KMS-11 (cell line): ENCODE data around the gene GNAQ.

Source experiments
- H2AFZ ChIP-seq: fragments of 200-600 bp; sonication (generic); 2 replicates; pipeline ENCODE4 v1.6.1; 2016; ENCODE audit warnings: antibody characterized with exemption, mixed run types, low read depth
- H3K27ac ChIP-seq: fragments of 200-600 bp; sonication (generic); 2 replicates; pipeline ENCODE4 v1.6.1; 2016; ENCODE audit warnings: mild to moderate bottlenecking, mixed run types
- H3K27me3 ChIP-seq: fragments of 200-600 bp; sonication (generic); 2 replicates; pipeline ENCODE4 v1.6.1; 2017; ENCODE audit warnings: mild to moderate bottlenecking, low read depth, mixed run types, moderate library complexity; ENCODE audit not compliant: insufficient read depth
- H3K36me3 ChIP-seq: fragments of 200-600 bp; sonication (generic); 2 replicates; pipeline ENCODE4 v1.6.1; 2017; ENCODE audit warnings: mild to moderate bottlenecking, mixed run types; ENCODE audit not compliant: insufficient read depth
- H3K4me1 ChIP-seq: fragments of 200-600 bp; sonication (generic); 2 replicates; pipeline ENCODE4 v1.6.1; 2016; ENCODE audit warnings: mild to moderate bottlenecking, low read depth, mixed run types; ENCODE audit not compliant: poor library complexity, severe bottlenecking
- H3K4me2 ChIP-seq: fragments of 200-600 bp; sonication (generic); 2 replicates; pipeline ENCODE4 v1.7.0; 2016; ENCODE audit warnings: mild to moderate bottlenecking, mixed run types
- H3K4me3 ChIP-seq: fragments of 200-600 bp; sonication (generic); IDR thresholded peaks from 2 replicates; pipeline ENCODE4 v1.6.1; 2017; ENCODE audit warnings: low read depth, low read length, mixed read lengths; ENCODE audit not compliant: insufficient read depth
- H3K79me2 ChIP-seq: fragments of 200-600 bp; sonication (generic); 2 replicates; pipeline ENCODE4 v1.6.1; 2016; ENCODE audit warnings: low read depth, mixed run types; ENCODE audit not compliant: insufficient read depth
- H3K9ac ChIP-seq: fragments of 200-600 bp; sonication (generic); 2 replicates; pipeline ENCODE4 v1.6.1; 2016; ENCODE audit warnings: mild to moderate bottlenecking, mixed run types
- H4K20me1 ChIP-seq: fragments of 200-600 bp; sonication (generic); 2 replicates; pipeline ENCODE4 v1.6.1; 2016; ENCODE audit warnings: mild to moderate bottlenecking, mixed run types; ENCODE audit not compliant: insufficient read depth
- TF ChIP-seq, protein P1 (sequence below): fragments of 200-600 bp; sonication (generic); conservative IDR thresholded peaks from 2 replicates; pipeline ENCODE4 v1.6.1; 2017; ENCODE audit warnings: low read depth, mild to moderate bottlenecking, antibody characterized with exemption, low read length, moderate library complexity, mixed read lengths

The GNAQ gene

GRCh38 chr9:77898864-77899263 is 132.7 kb downstream of the GNAQ start:
- Histone ChIP-seq H3K27me3 (no peaks in the 10 kb centered on the region), H3K4me1 (peaks cover 41% of the 10 kb centered on the region), H3K4me3 (no peak overlapping the region), H3K79me2 (no peaks in the 10 kb centered on the region), H2AFZ (no peak overlapping the region), H4K20me1 (no peaks in the 10 kb centered on the region), H3K4me2 (no peak overlapping the region), H3K36me3 (no peaks in the 10 kb centered on the region), H3K27ac (no peak overlapping the region), H3K9ac (no peak overlapping the region)
- TF ChIP-seq, protein P1, sequence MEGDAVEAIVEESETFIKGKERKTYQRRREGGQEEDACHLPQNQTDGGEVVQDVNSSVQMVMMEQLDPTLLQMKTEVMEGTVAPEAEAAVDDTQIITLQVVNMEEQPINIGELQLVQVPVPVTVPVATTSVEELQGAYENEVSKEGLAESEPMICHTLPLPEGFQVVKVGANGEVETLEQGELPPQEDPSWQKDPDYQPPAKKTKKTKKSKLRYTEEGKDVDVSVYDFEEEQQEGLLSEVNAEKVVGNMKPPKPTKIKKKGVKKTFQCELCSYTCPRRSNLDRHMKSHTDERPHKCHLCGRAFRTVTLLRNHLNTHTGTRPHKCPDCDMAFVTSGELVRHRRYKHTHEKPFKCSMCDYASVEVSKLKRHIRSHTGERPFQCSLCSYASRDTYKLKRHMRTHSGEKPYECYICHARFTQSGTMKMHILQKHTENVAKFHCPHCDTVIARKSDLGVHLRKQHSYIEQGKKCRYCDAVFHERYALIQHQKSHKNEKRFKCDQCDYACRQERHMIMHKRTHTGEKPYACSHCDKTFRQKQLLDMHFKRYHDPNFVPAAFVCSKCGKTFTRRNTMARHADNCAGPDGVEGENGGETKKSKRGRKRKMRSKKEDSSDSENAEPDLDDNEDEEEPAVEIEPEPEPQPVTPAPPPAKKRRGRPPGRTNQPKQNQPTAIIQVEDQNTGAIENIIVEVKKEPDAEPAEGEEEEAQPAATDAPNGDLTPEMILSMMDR, result no peak

DNA sequence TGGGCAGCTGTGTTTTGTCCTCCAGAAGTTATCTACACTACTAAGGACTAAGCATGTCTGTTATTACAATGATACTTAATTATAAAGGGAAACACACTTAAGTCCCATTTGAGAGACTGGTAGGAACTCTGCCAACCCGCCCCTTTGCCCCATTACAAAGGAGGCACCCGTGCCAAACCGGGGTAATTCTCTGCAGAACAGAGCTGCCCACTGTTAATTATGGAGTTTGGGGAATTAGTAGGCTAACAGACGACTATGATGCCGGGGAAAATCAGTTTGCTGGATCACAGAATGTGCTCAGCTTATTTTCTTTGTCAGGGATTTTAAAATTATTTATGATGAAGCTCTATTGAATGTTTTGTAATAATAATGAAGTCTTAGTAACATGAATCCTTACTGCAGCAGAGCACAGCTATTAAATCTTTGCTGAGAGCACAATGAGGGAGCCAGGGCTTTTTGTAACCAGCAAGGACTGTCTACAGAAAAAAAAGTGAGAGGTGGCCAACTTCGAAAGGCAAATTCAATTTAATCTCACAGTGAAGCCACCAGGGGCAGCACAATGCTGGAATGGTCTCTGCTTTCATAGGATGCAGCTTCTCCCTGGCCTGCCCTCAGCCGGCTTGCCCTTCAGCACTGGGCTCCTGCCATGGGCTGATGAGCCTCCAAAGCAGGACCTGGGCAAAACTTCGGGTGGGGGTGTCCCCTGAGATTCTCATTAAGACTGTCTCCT is 134.5 kb downstream of the GNAQ start:
- Histone ChIP-seq H3K27me3 (no peaks in the 10 kb centered on the region), H3K36me3 (no peaks in the 10 kb centered on the region), H3K79me2 (no peaks in the 10 kb centered on the region), H2AFZ (no peak overlapping the region), H3K4me2 (no peak overlapping the region), H3K9ac (no peak overlapping the region), H3K4me1 (peaks cover 59% of the 10 kb centered on the region), H3K4me3 (no peak overlapping the region), H4K20me1 (no peaks in the 10 kb centered on the region), H3K27ac (no peak overlapping the region)
- TF ChIP-seq, protein P1, result no peak

DNA sequence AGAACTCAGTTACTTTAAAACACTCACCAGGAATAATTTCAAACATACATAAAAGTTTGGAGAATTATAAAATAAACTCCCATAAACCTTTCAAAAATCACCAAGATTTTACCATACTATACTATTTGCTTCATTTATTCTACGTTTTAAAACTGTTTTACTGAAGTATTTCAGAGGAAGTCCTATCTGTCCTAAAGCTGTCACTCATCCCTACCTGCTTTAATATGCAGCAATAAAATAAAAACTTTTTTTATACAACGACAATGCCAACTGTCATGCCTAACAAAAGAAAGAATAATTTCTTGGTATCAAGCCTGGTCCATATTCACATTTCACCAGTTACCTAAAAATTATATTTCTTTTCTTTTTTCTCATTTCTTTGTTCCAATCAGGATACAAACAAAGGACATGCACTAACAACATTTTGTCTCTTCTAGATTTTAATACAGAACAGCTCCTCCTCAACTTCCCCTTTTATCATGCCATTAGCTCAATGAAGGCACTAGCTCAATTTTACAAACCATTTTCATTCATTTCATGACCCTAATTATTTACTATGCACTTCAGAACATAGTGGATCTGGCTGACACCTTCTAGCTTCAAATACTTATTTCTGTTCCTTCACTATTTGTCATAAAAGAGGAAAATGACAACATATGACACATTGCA is 135.2 kb downstream of the GNAQ start:
- TF ChIP-seq, protein P1, result no peak
- Histone ChIP-seq H3K4me2 (no peak overlapping the region), H3K4me3 (no peak overlapping the region), H3K36me3 (no peaks in the 10 kb centered on the region), H4K20me1 (no peaks in the 10 kb centered on the region), H3K27ac (no peak overlapping the region), H3K79me2 (no peaks in the 10 kb centered on the region), H3K27me3 (no peaks in the 10 kb centered on the region), H2AFZ (no peak overlapping the region), H3K4me1 (peaks cover 65% of the 10 kb centered on the region), H3K9ac (no peak overlapping the region)

- peak overlapping the region; percentile 84; the same call in 1 of the 2 replicates for H3K4me2 ChIP-seq
- H4K20me1 ChIP-seq, result no peaks in the 10 kb centered on the region
- no peaks in the 10 kb centered on the region for H3K27me3 ChIP-seq
- no peak overlapping the region for H3K4me3 ChIP-seq
- no peaks in the 10 kb centered on the region for H3K36me3 ChIP-seq
- no peaks in the 10 kb centered on the region for H3K79me2 ChIP-seq
- peaks cover 52% of the 10 kb centered on the region for H3K4me1 ChIP-seq
- H3K27ac ChIP-seq, result peak overlapping the region; percentile 98; the same call in 1 of the 2 replicates
- H2AFZ ChIP-seq, result no peak overlapping the region
- TF ChIP-seq, protein P1, result no peak
- H3K9ac ChIP-seq, result no peak overlapping the region
Measured at GRCh38 chr9:77893706-77894105, 137.9 kb downstream of the GNAQ start.
